HG03060 (cell line): ENCODE measurements around the gene SACM1L.
"Not testable (repeated sequence)": the region's sequence is repeated elsewhere in the genome, so short reads cannot be mapped to it uniquely, and the experiment has no call there.

Experiments
- ATAC-seq: cut with Tn5 transposase; IDR thresholded peaks from one replicate; pipeline ENCODE4 v1.9.1; 2021; ENCODE audit warnings: low read depth, moderate number of reproducible peaks; ENCODE audit not compliant: unreplicated experiment

Gene SACM1L

GRCh38 chr3:45737234-45737633 is 48.0 kb downstream of the SACM1L start:
- ATAC-seq: no peak

DNA sequence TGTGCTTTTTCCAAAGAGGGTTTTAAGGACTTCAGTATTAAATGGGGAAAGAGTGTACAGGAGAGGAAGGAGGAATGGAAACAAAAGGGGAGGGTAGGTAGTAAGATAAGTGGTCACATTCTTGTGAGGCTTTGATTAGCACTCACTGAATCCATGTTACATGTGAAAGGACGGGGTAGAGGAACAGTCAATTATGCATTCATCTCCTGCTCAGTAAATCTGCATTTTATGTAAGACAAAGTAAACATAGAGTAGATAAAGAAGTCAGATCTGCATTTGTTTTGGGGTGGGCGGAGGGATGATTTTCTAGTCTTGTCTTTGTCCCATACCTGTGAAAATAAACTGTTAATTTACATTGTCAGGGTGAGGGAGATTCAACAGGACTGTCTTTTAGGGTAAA is 50.8 kb downstream of the SACM1L start:
- no peak for ATAC-seq

DNA sequence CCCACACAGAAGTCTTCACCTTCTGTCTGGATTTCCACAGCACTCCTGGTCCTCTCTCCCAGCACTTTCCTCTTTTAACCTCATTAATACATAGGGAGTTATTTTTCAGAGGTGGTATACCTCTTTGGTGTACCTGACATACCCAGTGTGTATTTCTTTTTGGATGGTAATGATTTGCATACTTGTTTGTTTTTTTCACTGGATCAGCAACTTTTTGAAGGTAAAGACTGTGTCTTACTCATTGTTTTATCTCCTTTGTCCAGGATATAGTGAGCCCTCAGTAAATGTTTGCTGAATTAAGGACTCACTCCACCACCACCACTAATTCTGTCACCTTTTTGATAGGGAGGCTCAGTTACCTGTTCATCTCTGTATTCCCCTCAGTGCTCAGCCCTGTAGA is 52.1 kb downstream of the SACM1L start:
- ATAC-seq: no peak

- no peak for ATAC-seq
Observed at GRCh38 chr3:45741742-45742460, 52.7 kb downstream of the SACM1L start.

DNA sequence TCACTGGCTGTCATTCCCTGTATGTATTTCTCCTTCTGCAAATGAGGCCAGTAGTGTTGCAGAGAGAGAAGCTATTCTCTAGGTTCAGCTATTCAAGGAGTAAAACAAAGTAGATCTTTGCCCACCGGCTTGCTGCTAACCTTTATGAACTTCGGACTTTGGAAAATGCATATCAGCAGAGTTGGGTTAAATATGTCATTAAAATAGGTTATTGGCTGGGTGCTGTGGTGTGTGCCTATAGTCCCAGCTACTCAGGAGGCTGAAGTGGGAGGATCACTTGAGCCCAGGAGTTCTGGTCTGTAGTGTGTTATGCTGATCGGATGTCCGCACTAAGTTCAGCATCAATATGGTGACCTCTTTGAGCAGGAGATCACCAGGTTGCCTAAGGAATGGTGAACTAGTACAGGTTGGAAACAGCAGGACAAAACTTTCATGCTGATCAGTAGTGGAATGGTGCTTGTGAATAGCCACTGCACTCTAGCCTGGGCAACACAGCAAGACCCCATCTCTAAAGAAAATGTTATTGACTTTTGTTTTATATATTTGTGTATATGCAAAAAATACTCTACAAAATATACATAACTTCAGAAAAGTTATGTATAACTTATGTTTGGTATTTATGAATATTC is 53.4 kb downstream of the SACM1L start:
- ATAC-seq: no peak

GRCh38 chr3:45746165-45746776 is 57.1 kb downstream of the SACM1L start:
- ATAC-seq: no peak

DNA sequence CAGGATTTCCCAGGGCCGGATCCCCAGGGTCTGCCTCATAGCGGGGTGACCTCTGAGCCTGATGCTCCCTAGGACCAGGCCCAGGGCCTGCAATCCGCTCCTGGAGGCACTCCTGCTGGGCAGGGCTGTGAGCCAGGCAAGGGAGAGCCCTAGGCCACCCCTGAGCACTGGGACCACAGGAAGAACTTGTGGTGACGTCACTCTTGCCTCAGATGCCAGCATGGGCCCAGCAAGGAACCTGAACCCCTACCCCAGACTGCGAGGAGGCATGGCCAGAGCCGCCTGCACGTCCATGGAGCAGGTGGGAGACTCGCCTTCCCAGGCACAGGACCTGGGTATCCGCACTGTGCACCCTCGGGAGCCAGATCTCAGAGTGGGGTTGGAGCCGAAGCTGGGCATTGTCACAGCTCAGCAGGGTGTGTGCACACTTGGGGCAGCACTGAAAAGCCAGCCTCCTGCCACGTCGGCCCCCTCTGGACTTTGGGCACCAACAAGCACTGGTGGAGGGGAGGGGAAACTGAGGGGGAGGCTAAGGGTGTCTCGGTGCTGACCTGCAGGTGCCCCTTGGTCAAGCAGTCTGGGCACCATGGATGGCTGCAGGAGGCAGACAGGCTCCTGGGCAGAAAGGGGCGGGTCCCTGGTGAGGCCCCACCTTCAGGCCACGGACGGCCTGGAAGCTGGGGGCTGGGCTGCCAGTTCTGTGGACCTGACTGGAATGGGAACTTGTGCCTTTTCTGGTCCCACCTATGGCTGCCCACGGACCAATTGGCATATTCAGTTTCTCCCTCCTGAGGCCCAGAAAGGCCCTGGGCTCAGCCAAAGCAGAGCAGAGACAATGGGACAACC is 57.8 kb downstream of the SACM1L start:
- no peak for ATAC-seq

DNA sequence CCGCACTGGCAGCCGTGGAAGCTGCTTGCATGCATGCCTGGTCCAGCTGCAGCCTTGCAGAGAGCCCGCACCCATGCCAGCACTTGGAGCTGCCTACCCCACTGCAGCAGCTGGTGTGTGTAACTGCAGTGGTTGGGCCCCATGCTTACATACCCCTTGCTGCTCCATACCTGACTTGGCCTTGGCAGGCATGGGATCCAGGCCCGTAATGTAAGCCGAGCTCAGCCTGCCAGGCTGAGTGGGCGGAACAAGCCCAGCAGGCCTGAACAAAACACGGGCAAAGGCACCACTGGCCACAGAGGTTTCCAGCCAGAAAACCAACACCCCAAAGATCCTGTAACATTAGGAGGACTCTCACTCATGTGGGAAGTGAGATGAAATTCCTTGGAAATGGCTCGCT is 58.9 kb downstream of the SACM1L start:
- ATAC-seq: no peak

DNA sequence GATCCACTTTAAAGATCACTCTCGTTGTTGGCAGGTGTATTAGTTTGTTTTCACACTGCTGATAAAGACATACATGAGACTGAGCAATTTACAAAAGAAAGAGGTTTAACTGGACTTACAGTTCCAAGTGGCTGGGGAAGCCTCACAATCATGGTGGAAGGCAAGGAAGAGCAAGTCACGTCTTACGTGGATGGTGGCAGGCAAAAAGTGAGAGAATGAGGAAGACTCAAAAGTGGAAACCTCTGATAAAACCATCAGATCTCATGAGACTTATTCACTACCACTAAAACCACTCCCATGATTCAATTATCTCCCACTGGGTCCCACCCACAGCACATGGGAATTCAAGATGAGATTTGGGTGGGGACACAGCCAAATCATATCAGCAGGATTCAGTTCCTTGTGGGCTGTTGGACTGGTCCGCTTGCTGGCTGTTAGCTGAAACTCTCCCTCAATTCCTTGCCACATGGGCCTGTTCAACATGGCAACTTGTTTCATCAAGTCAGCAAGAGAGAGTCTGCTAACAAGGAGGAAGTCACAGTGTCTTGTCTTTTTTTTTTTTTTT is 59.9 kb downstream of the SACM1L start:
- ATAC-seq: not testable (repeated sequence)

- no peak for ATAC-seq
Observed at GRCh38 chr3:45749880-45750279, 60.7 kb downstream of the SACM1L start.

- no peak for ATAC-seq
Observed at GRCh38 chr3:45751537-45752242, 62.5 kb downstream of the SACM1L start.

DNA sequence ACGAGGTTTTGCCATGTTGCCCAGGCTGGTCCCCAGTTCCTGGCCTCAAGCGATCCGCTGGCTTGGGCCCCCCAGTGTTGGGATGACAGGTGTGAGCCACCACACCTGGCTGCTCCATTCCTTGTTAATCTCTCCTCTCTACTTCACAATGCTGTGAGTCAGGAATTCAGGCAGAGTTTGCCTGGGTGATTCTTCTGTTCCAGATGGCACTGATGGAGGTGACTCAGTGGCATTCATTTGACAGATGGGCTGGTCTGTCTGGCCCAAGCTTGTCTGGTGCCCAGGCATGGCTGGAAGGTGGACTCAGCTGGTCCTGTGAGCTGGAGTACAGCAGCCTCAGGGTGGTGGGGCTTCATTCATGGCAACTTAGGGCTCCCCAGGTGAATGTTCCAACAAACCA is 63.9 kb downstream of the SACM1L start:
- ATAC-seq: no peak

GRCh38 chr3:45754461-45754860 is 65.3 kb downstream of the SACM1L start:
- no peak for ATAC-seq

GRCh38 chr3:45756055-45756454 is 66.9 kb downstream of the SACM1L start:
- ATAC-seq: no peak

DNA sequence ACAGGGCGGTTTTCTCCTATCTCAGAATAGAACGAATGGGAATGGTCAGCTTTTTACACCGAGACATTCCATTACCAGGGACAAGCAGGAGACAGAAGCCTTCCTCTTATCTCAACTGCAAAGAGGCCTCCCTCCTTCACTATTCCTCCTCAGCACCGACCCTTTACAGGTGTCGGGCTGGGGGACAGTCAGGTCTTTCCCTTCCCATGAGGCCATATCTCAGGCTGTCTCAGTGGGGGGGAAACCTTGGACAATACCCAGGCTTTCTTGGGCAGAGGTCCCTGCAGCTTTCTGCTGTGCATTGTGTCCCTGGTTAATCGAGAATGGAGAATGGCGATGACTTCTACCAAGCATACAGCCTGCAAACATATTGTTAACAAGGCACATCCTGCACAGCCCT is 67.9 kb downstream of the SACM1L start:
- not testable (repeated sequence) for ATAC-seq

DNA sequence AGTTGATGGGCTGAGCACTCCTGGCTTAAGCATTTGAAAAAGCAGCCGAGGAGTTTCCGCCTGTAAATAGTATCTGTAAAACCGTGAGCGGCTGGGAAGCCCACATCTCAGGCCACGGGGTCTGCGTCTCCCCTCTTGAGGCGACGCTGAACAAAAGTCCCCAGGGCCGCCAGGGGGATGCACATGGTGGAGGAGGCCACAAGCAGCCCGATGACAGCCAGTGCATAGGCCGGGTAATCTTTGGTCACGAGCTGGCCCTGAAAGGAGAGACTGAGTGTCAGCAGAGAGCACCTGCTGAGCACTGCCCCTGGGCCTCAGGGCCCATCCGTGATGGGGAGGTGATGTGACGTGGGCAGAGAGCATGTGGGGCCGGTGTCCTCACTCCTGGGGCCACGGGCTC is 69.7 kb downstream of the SACM1L start:
- no peak for ATAC-seq

DNA sequence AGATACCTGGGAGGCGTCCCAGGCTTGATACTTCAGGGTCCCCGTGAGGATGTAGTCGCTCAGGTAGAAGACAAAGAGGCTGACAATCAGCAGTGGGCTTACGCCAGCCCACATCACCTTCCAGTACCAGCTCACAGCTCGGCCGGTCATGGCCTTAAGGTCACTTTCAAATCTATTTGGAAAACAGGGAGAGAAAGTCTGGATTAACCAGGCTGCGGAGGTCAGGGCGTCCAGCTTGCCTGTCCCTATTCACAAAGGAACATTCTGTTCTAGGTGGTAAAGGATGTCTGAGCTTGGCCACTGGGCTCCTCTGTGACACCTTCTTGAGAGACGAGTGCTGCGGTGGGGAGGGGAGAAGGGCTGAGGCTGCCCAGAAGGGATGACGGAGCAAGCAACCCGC is 70.7 kb downstream of the SACM1L start:
- no peak for ATAC-seq

GRCh38 chr3:45760878-45761711 is 71.9 kb downstream of the SACM1L start:
- no peak for ATAC-seq

- ATAC-seq: no peak
Observed at GRCh38 chr3:45761831-45762230, 72.6 kb downstream of the SACM1L start.
